Glomerular visceral epithelial cell (primary cell): ENCODE measurements around the gene LKAAEAR1.

ENCODE experiments used
- DNase-seq: peaks from one replicate; pipeline ENCODE4 v3.0.0-alpha.2; 2016; ENCODE audit errors: extremely low spot score

The LKAAEAR1 gene

DNA sequence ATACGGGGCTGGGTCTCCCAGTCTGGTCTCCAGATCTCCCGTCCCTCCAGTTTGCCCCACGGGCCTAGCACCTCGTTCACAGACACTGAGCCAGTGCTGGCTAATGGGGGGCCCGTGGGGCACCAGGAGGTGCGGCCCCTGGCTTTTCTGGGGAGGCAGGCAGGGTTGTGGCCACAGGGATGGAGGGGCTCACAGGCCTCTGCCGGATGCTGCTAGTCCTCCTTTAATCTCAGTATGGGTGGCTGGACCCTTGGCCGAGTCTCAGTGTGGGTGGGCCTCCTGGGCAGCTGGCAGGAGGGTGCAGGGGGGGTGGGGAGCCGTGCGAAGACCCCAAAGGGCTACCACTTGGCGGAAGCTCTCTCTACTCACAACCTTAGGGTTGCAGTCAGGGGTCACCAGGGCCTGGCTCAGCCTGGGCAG is 33.2 kb downstream of the LKAAEAR1 start:
- DNase-seq = no peak

DNA sequence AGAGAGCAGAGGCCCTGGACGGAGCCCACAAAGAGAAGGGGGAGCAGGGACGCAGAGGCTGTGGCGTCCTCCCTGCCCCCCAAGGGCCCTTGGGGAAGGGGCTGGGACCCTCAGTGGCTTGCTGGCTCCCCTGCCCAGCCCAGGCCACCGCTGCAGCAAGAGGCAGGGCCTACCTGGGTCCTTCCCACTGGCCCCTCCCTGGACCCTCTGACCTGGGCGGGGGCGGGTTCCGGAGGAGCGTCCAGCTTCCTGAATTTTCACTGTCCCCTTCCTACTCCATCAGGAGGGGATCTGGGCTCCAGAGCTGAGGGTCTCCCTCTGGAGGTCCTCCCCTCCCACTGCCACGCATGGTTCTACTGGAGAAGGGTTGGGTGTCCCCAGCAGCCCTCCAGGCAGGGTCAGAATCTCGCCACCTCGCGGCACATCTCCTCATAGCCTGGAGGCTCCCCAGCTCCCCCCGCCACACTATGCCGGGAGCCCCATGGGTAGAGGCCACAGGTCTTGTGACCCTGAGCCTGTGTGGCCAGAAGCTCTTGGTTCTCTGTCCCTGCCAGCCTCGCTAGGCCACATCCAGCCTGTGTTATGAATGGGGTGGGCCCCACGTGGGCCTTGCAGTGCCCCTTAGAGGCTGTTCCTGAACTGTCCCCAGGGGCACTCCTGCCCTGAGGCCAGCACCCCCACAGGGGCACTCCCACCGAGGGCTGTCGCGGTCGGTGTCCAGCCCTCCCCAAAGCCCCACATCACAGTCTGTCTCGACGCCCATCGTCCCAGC is 33.8 kb downstream of the LKAAEAR1 start:
- no peak for DNase-seq

- DNase-seq = no peak
Observed at GRCh38 chr20:64049878-64050260, 34.3 kb downstream of the LKAAEAR1 start.

GRCh38 chr20:64049060-64049877 is 34.9 kb downstream of the LKAAEAR1 start, which contains the start of gene SOX18:
TSS of gene SOX18 (minus strand) at chr20:64049639. CDS start at chr20:64049516, 123 bp downstream.
- no peak for DNase-seq

DNA sequence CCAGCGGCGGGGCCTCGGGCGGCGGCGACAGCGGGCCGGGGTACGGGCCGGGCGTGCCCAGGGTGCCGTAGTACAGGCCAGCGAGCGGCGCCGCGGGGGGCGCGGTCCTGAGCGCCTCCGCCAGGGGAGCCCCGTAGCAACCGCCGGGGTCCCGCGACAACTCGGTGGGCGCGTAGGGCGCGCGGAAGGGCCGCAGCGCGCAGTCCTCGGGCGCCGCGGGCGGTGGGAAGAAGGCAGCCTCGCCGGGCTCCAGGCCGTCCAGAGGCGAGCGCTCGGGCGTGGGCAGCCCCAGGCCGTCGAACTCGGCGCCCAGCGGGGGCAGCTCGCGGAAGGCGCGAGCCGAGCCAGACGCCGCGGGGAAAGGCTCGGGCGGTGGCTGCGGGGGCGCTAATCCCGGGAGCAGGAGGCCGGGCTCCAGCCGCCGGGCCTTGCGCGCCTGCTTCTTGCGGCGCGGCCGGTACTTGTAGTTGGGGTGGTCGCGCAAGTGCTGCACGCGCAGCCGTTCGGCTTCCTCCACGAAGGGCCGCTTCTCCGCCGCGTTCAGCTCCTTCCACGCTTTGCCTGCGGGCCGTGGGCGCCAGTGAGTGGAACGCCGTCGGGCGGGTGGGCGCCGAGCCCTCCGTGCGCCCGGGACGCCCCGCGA is 35.7 kb downstream of the LKAAEAR1 start:
- no peak for DNase-seq

- DNase-seq = no peak
Observed at GRCh38 chr20:64047968-64048401, 36.2 kb downstream of the LKAAEAR1 start.

DNA sequence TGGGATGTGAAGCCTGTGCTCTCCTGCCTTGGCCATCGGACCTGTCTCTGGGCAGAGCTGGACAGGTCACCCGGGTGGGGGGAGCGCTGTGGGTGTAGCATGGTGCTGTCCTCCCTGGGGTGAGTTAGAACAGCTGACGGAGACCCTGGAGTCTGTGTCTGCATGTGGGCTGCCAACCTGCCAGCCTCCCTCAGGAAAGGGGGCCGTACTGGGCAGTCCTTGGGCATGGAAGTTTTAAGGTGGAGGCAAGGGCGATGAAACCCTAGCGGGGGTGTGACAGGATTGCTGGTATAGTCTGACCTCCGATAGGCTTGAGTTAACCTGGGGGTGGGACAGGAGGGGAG is 37.2 kb downstream of the LKAAEAR1 start:
- DNase-seq = no peak

DNA sequence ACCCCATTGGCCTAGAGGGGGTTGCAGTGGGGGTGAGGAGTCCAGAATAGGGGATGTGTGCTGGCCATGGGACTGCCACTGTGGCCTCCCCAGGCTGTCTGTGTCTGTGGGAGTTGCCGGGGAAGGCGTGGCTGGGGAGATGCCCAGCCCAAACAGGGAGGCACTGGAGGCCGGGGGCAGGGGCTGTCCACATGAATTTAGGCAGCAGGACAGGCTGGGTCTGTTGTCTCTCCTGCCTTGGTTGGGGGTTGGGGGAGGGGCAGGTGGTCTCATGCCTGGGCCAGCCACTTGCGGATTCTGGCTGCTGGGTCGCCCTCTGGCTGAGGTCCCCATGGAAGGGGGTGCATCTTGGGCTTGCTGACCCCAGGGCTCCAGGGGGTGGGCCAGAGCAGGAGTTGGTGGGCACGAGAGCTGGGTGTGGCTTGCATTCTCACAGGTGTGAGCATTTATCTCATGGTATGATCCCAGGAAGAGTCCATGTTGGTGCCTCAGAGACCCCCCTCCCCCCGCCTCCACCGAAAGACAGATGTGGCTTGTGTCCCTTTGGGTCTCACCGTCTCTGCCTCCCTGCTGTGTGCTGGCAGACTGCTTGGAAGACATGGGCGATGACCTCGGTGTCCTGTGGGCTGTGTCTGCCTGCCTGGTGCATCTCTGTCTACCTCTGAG is 38.7 kb downstream of the LKAAEAR1 start:
- DNase-seq = no peak

- DNase-seq = peak; percentile 59
Observed at GRCh38 chr20:64044484-64045247, 39.5 kb downstream of the LKAAEAR1 start.

- DNase-seq = no peak
Observed at GRCh38 chr20:64043768-64044167, 40.4 kb downstream of the LKAAEAR1 start.

DNA sequence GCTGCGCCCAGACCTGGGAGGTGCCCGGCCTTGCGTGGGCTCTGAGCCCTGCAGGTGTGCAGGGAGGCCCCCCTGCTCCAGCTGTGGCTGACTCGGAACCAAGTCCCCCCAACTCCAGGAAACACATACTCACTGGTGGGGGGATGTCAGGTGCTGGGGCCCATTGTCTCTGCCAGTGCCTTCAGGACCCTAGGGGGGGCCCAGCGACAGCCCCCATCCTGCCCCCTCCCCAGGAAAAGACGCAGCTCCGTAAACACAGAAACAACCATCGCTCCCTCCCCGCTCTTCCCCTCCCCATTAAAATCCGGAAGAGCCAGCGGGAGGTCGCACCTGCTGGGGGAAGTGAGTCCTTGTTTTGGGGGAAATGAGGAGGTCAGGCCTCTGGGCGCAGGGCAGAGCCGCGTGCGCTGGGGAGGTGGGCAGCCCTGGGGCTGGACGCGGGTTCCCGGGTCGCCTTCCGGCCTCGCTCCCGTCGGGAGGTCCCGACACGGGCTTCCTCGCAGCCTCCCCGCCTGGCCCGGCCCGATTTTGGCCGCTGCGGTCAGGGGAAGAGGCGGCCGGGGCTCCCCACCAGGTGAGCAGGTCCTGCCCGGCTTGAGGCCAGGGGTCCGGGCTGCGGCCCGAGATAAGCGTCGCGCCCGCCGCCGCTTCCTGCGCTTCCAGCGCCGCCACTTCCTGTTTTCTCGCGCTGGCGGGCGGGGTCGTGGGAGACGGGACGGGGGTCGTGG is 42.0 kb downstream of the LKAAEAR1 start:
- DNase-seq = no peak

DNA sequence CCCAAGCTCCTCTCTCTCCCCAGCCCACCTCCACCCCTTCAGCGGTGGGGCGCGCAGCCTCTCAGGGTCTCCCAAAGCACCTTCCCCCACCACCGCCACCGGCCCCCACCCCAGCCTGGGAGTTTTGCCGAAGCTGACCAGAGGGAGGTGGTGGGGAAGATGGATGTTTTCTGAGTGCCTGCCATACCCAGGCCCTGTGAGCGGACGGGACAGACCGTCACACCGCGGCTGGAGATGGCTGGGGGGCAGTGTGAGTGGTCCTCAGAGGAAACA is 42.5 kb downstream of the LKAAEAR1 start:
- no peak for DNase-seq

- no peak for DNase-seq
Observed at GRCh38 chr20:64041040-64041780, 43.0 kb downstream of the LKAAEAR1 start.

DNA sequence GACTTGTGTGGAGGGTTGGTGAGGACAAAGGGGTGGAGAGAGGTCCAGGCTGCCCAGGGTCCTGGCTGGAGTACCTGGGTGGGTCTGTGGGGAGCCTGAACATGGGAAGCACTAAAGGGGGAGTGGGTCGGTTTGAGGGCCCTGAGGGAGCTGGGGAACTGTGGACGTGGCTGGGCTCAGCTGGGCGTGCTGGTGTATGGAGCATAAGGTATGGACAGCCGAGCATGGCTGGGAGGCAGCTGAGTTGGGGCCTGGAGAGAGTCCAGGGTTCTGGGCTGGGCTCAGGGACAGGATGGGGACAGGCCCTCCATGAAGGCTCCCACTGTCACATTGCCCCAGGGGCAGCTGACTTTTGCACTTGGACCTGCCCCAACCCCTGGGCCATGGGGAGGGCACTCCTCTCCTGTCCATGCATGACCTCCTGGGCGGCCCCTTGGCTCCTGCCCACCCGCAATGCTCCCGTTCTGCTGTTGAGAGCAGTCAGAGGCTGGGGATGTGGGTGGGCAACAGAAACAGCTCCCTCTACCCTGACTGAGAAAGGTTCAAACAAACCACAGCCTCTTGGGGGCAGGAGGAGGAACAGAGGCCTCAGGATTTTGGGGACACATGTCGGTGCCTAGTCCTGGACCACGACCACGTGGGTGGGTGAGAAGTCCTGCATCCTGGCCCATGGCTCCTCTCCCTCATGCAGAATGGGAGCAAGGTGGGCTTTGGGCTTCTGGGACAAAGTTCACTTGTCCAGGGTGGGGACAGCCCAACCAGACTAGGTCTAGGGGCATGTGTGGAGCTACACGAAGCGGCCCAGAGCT is 43.8 kb downstream of the LKAAEAR1 start:
- no peak for DNase-seq

DNA sequence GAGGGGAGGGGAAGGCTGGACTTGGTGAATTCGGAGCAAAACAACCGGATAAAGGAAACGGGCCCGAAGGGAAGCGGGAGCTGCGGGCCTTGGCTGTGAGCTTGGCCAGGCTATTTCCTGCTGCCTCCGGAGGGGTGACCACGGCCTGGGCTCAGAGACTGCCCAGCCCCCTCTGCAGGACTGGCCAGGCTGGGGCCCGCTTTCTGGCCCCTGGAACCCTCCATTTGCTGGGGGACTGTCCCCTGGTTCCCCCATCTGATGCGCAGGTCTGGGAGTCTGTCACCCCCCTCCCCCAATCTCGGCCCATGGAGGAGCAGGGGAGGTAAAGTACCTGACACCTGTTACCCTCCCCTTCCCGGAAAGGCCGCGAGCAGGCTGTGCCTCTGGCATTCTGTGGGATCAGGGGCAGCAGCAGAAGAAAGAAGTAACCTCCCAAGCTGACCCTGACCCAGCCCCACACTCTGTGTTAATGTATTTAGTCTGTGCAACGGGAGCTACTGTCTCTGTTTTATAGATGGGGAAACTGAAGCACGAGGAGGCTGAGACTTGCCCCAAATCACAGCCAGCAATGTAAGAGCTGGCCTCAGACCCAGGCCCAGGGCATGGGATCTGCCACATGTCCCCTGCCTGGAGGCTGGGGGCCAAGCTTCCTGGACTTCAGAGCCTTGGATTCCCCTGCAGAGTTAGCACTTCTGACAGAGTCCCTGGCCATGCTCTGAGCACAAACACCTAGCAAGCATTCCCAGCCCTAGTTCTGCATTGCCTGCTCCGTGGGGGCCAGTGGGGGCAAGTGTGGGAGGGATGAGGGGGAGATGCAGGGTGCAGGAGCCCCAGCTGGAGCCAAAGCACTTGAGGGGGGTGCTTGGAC is 44.7 kb downstream of the LKAAEAR1 start:
- DNase-seq = no peak

- peak; percentile 78 for DNase-seq
Observed at GRCh38 chr20:64038565-64039292, 45.5 kb downstream of the LKAAEAR1 start.

DNA sequence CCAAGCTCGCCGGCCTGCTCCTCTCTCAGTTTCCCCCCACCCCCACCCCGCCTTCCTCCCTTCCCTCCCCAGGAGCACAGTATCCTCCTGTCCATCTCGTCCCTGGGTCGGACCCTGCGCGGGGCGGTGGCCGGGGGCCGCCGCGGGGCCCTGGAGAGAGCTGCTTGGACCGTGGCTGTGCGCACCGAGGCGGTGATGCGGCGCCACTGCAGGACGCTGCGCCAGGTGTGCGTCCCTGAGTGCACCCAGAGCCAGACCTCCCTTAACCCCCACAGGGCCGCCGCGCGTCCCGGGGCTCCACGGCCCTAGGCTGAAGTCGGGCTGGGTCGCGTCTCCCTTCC is 46.0 kb downstream of the LKAAEAR1 start:
- DNase-seq = no peak
